ENCODE data around the gene PACSIN1. TPM values are rescaled to one million over a fixed set of nuclear protein-coding genes. Genes with fewer than 3 reads are reported as not detected.

Gene PACSIN1
- total and polyA plus RNA-seq, 4 donors = 0.03 to 0.17 (median 0.15) TPM

DNA sequence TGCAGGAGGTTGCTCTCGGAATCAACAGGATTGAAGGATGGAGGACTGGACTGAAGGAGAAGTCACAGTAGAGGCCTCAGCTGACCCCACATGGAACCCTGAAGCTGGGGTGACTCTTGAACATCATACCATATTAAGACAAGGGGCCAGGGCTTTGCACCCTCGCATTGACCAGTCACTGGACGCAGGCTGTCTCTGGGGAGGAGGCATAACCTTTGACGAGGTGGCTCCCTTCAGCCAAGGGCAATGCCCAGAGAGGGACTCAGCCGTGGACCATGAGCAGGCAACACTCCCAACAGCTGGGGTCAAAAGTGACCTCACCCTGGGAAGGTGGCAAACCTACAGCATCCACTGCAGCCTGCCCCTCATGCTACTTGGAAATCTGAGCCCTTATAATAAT, 21.7 kb downstream of the PACSIN1 start:
- WGBS = 78% methylated on average over 5 of the region's 5 CpGs
- DNase-seq (ENCODE audit: low spot score) = no peak
- H3K4me3 ChIP-seq (ENCODE audit: low read depth in 1 of 3, low read length in 3 of 3) = no peak overlapping the region
- TF ChIP-seq FOXA1 (IDR thresholded peaks at IDR 0.05) = no peak
- no peak for TF ChIP-seq YY1 (IDR thresholded peaks at IDR 0.05)
- TF ChIP-seq SP1 (IDR thresholded peaks at IDR 0.05) = no peak
- TF ChIP-seq, protein P1, sequence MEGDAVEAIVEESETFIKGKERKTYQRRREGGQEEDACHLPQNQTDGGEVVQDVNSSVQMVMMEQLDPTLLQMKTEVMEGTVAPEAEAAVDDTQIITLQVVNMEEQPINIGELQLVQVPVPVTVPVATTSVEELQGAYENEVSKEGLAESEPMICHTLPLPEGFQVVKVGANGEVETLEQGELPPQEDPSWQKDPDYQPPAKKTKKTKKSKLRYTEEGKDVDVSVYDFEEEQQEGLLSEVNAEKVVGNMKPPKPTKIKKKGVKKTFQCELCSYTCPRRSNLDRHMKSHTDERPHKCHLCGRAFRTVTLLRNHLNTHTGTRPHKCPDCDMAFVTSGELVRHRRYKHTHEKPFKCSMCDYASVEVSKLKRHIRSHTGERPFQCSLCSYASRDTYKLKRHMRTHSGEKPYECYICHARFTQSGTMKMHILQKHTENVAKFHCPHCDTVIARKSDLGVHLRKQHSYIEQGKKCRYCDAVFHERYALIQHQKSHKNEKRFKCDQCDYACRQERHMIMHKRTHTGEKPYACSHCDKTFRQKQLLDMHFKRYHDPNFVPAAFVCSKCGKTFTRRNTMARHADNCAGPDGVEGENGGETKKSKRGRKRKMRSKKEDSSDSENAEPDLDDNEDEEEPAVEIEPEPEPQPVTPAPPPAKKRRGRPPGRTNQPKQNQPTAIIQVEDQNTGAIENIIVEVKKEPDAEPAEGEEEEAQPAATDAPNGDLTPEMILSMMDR (IDR thresholded peaks at IDR 0.05; ENCODE audit: low read depth, low read length, missing input control) = no peak
- TF ChIP-seq RAD21 (IDR thresholded peaks at IDR 0.05) = no peak
- TF ChIP-seq, protein P2, sequence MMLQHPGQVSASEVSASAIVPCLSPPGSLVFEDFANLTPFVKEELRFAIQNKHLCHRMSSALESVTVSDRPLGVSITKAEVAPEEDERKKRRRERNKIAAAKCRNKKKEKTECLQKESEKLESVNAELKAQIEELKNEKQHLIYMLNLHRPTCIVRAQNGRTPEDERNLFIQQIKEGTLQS (IDR thresholded peaks at IDR 0.05) = no peak
- TF ChIP-seq NR2F2 (IDR thresholded peaks at IDR 0.05) = no peak
- TF ChIP-seq GABPA (IDR thresholded peaks at IDR 0.05 in 1 of 2, conservative IDR thresholded peaks at IDR 0.05 in 1 of 2) = no peak
- TF ChIP-seq, protein P3, sequence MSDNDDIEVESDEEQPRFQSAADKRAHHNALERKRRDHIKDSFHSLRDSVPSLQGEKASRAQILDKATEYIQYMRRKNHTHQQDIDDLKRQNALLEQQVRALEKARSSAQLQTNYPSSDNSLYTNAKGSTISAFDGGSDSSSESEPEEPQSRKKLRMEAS (IDR thresholded peaks at IDR 0.05) = no peak
- TF ChIP-seq JUND (IDR thresholded peaks at IDR 0.05) = no peak
- no peak for TF ChIP-seq HNF4A (conservative IDR thresholded peaks at IDR 0.05)
- no peak for TF ChIP-seq TAF1 (conservative IDR thresholded peaks at IDR 0.05)
- no peak for TF ChIP-seq RXRA (IDR thresholded peaks at IDR 0.05)
- TF ChIP-seq, protein P4, sequence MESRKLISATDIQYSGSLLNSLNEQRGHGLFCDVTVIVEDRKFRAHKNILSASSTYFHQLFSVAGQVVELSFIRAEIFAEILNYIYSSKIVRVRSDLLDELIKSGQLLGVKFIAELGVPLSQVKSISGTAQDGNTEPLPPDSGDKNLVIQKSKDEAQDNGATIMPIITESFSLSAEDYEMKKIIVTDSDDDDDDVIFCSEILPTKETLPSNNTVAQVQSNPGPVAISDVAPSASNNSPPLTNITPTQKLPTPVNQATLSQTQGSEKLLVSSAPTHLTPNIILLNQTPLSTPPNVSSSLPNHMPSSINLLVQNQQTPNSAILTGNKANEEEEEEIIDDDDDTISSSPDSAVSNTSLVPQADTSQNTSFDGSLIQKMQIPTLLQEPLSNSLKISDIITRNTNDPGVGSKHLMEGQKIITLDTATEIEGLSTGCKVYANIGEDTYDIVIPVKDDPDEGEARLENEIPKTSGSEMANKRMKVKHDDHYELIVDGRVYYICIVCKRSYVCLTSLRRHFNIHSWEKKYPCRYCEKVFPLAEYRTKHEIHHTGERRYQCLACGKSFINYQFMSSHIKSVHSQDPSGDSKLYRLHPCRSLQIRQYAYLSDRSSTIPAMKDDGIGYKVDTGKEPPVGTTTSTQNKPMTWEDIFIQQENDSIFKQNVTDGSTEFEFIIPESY (IDR thresholded peaks at IDR 0.05) = no peak
- no peak for TF ChIP-seq FOXA2 (IDR thresholded peaks at IDR 0.05)
- TF ChIP-seq, protein P5, sequence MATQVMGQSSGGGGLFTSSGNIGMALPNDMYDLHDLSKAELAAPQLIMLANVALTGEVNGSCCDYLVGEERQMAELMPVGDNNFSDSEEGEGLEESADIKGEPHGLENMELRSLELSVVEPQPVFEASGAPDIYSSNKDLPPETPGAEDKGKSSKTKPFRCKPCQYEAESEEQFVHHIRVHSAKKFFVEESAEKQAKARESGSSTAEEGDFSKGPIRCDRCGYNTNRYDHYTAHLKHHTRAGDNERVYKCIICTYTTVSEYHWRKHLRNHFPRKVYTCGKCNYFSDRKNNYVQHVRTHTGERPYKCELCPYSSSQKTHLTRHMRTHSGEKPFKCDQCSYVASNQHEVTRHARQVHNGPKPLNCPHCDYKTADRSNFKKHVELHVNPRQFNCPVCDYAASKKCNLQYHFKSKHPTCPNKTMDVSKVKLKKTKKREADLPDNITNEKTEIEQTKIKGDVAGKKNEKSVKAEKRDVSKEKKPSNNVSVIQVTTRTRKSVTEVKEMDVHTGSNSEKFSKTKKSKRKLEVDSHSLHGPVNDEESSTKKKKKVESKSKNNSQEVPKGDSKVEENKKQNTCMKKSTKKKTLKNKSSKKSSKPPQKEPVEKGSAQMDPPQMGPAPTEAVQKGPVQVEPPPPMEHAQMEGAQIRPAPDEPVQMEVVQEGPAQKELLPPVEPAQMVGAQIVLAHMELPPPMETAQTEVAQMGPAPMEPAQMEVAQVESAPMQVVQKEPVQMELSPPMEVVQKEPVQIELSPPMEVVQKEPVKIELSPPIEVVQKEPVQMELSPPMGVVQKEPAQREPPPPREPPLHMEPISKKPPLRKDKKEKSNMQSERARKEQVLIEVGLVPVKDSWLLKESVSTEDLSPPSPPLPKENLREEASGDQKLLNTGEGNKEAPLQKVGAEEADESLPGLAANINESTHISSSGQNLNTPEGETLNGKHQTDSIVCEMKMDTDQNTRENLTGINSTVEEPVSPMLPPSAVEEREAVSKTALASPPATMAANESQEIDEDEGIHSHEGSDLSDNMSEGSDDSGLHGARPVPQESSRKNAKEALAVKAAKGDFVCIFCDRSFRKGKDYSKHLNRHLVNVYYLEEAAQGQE (IDR thresholded peaks at IDR 0.05) = no peak
- TF ChIP-seq EGR1 (IDR thresholded peaks at IDR 0.05; ENCODE audit: low read depth in 2 of 2) = no peak
- H3K27ac ChIP-seq (ENCODE audit: low read depth in 1 of 2, low read length in 2 of 2) = no peak overlapping the region
- H3K36me3 ChIP-seq (ENCODE audit: control insufficient read depth in 4 of 4, insufficient read depth in 3 of 4, low read depth in 1 of 4, low read length in 3 of 4) = no peaks in the 10 kb centered on the region
- no peaks in the 10 kb centered on the region for H3K4me1 ChIP-seq (ENCODE audit: control insufficient read depth in 4 of 4, insufficient read depth in 4 of 4, low read length in 3 of 4)
- no peaks in the 10 kb centered on the region for H3K9me3 ChIP-seq (ENCODE audit: control insufficient read depth in 4 of 4, low read length in 3 of 4)
- no peak overlapping the region for H3K9ac ChIP-seq (ENCODE audit: low read depth in 1 of 2, low read length in 2 of 2)
- H3K27me3 ChIP-seq (ENCODE audit: control insufficient read depth in 4 of 4, insufficient read depth in 4 of 4, low read length in 3 of 4) = no peaks in the 10 kb centered on the region
